T-cell (primary cell): ENCODE data around the gene ITSN1. TPM values are rescaled to one million over a fixed set of nuclear protein-coding genes. Genes with fewer than 3 reads are reported as not detected.

ENCODE experiments used
- ATAC-seq, 4 experiments: fragments of 200-7000 bp in 3 of 4; fragments of 150-1000 bp in 1 of 4; cut with Tn5 transposase; replicated peaks in 1 of 4; 1 replicate in 3 of 4; 2 replicates in 1 of 4; pipeline ENCODE4 v1.10.0; 2021; ENCODE audit warnings: moderate library complexity in 3 of 4, mild to moderate bottlenecking in 2 of 4, moderate number of reproducible peaks in 1 of 4
- CTCF ChIA-PET, 2 donors: fragments of 300-600 bp; sonication (Branson Sonifier 250); formaldehyde crosslinking; loops; one replicate each; lab custom pipeline; 2022; ENCODE audit warnings: antibody characterized with exemption in 2 of 2; lab: Charles Lee
- POLR2A ChIA-PET, 2 donors: fragments of 300-600 bp; sonication (Branson Sonifier 250); formaldehyde crosslinking; loops; one replicate each; lab custom pipeline; 2022; ENCODE audit warnings: antibody characterized with exemption in 2 of 2; lab: Charles Lee
- DNase-seq, 35 experiments: peaks; one replicate each; pipeline versions ENCODE4 v3.0.0 to v3.0.0-alpha.2; 2013 to 2023
- H3K27ac ChIP-seq: one replicate; pipeline ENCODE4 v1.5.1; 2013; ENCODE audit warnings: low read length
- H3K27me3 ChIP-seq, 2 experiments: replicated peaks in 1 of 2; 1 replicate in 1 of 2; 2 replicates in 1 of 2; pipeline versions ENCODE4 v1.6.1 to v1.7.0; 2013; ENCODE audit warnings: low read length in 1 of 2, mixed read lengths in 1 of 2; ENCODE audit not compliant: control insufficient read depth in 2 of 2, insufficient read depth in 2 of 2; ENCODE audit errors: extremely low read depth in 1 of 2
- H3K36me3 ChIP-seq, 2 donors: 1 replicate in 1 of 2; 2 replicates in 1 of 2; pipeline versions ENCODE4 v1.6.1 to v1.7.0; 2013; ENCODE audit warnings: low read length in 1 of 2; ENCODE audit not compliant: control insufficient read depth in 2 of 2, insufficient read depth in 1 of 2; ENCODE audit errors: extremely low read depth in 1 of 2
- H3K4me1 ChIP-seq, 2 experiments: 1 replicate in 1 of 2; 2 replicates in 1 of 2; pipeline versions ENCODE4 v1.6.1 to v1.7.0; 2013; ENCODE audit warnings: low read length in 2 of 2, mixed read lengths in 1 of 2; ENCODE audit not compliant: insufficient read depth in 2 of 2, control insufficient read depth in 1 of 2; ENCODE audit errors: extremely low read depth in 1 of 2
- H3K4me3 ChIP-seq, 2 donors: 1 replicate in 1 of 2; 2 replicates in 1 of 2; pipeline versions ENCODE4 v1.5.1 to v1.7.0; 2013; ENCODE audit warnings: mild to moderate bottlenecking in 2 of 2, low read length in 1 of 2, moderate library complexity in 1 of 2; ENCODE audit not compliant: control insufficient read depth in 1 of 2; ENCODE audit errors: extremely low read depth in 1 of 2
- H3K9me3 ChIP-seq: 2 replicates; pipeline ENCODE4 v1.7.0; 2013
- H3K27ac Mint-ChIP-seq, 2 donors: one replicate each; pipeline ENCODE4 v1.8.0; 2020 to 2021; ENCODE audit warnings: mild to moderate bottlenecking in 2 of 2, mixed read lengths in 2 of 2
- H3K27me3 Mint-ChIP-seq, 2 donors: one replicate each; pipeline ENCODE4 v1.8.0; 2021 to 2022; ENCODE audit warnings: mixed read lengths in 2 of 2
- H3K36me3 Mint-ChIP-seq: one replicate; pipeline ENCODE4 v1.8.0; 2021; ENCODE audit warnings: mixed read lengths
- H3K4me1 Mint-ChIP-seq, 3 donors: one replicate each; pipeline ENCODE4 v1.8.0; 2020 to 2022; ENCODE audit warnings: mixed read lengths in 3 of 3, mild to moderate bottlenecking in 1 of 3
- H3K4me3 Mint-ChIP-seq, 3 donors: one replicate each; pipeline ENCODE4 v1.8.0; 2020 to 2022; ENCODE audit warnings: mild to moderate bottlenecking in 3 of 3, mixed read lengths in 3 of 3, moderate library complexity in 3 of 3
- H3K9me3 Mint-ChIP-seq, 3 donors: one replicate each; pipeline ENCODE4 v1.8.0; 2020 to 2022; ENCODE audit warnings: mixed read lengths in 3 of 3
- WGBS: methylation state at CpG from one replicate; pipeline ENCODE4 v1.1.5; 2013; ENCODE audit warnings: missing lambda C conversion rate; ENCODE audit not compliant: insufficient coverage; 5-methylcytosine and 5-hydroxymethylcytosine counted together
- total RNA-seq, 35 experiments: library from RNA in 6 of 35; stranded (reverse) in 6 of 35; fragments of 120-200 nt in 1 of 35; gene quantifications; one replicate each; pipeline versions ENCODE4 v1.2.1 to v1.2.4 and lab custom pipeline; 2013 to 2026

ITSN1 gene
- total RNA-seq, 5 donors from 2014 or later (not counting 1 experiment from before 2014, with no cell fraction given) = 2.3 to 3.9 (median 3.0) TPM

DNA sequence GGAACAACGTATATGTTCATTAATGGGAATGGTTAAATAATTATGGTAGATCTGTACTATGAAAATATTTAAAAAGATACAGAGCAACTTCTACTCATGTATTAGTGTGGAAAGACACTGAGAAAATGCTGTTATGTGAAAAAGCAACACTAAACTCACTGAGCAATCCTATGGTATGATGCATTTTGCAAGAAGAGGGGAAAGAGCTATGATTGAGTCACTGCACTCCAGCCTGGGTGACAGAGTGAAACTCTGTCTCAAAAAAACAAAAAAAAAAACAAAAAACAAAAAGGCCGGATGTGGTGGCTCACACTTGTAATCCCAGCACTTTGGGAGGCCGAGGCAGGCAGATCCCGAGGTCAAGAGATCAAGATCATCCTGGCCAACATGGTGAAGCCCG is 228.9 kb downstream of the ITSN1 start:
- H3K4me3 ChIP-seq = no peak overlapping the region
- no peaks in the 10 kb centered on the region for H3K36me3 ChIP-seq
- peaks cover 0 to 14% of the 10 kb centered on the region in 2 experiments for H3K27me3 ChIP-seq
- no peak overlapping the region for H3K27ac Mint-ChIP-seq
- no peaks in the 10 kb centered on the region for H3K36me3 Mint-ChIP-seq
- WGBS = 73% methylated on average over 3 of the region's 5 CpGs
- POLR2A ChIA-PET = no interaction called here
- peaks cover 0 to 2% (median 1%) of the 10 kb centered on the region in 3 donors for H3K4me1 Mint-ChIP-seq
- H3K4me3 Mint-ChIP-seq = no peak overlapping the region
- H3K27ac ChIP-seq = no peak overlapping the region
- ATAC-seq = no peak
- no peak for DNase-seq
- H3K4me1 ChIP-seq = no peaks in the 10 kb centered on the region
- H3K27me3 Mint-ChIP-seq = peaks cover 0 to under 1% of the 10 kb centered on the region in 2 donors
- CTCF ChIA-PET = no interaction called here
- H3K9me3 ChIP-seq = no peaks in the 10 kb centered on the region
- H3K9me3 Mint-ChIP-seq = no peaks in the 10 kb centered on the region

DNA sequence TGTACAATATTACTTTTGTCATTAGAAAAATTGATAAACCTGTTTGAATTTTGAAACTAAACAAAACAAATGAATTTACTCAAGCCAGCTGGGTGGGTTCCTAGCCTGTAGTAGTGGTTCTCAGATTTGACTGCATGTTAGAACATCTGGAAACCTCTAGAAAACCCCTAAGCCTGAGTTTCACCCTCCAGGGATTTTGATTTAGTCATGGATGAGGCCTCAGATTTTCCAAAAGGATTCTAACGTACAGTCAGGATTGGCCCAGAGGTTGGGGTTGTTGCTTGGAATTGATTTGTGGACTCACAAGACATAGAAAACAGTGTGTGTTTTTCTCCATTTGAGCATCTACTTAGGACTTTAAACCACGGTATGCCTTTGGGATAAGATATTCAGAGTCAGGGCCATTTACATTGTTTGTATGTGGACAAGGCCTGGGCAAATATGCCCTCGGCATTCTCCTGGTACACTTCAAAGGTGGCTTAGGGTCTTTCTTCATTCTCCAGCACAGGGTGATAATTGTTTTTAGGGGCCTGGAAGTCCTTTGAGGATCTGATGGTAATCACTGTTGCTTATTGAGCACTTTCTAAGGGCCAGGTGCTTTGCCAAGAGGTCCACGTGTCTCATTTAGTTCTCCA is 230.7 kb downstream of the ITSN1 start:
- no peak for DNase-seq
- Histone ChIP-seq H3K27ac (no peak overlapping the region), H3K4me3 (no peak overlapping the region), H3K4me1 (no peaks in the 10 kb centered on the region), H3K36me3 (no peaks in the 10 kb centered on the region), H3K9me3 (no peaks in the 10 kb centered on the region), H3K27me3 (peaks cover 0 to 6% of the 10 kb centered on the region in 2 experiments)
- no peaks in the 10 kb centered on the region for H3K4me1 Mint-ChIP-seq
- CTCF ChIA-PET = no interaction called here
- peaks cover 0 to 3% of the 10 kb centered on the region in 2 donors for H3K27me3 Mint-ChIP-seq
- H3K4me3 Mint-ChIP-seq = no peak overlapping the region
- H3K9me3 Mint-ChIP-seq = no peaks in the 10 kb centered on the region
- H3K36me3 Mint-ChIP-seq = no peaks in the 10 kb centered on the region
- ATAC-seq = no peak
- H3K27ac Mint-ChIP-seq = no peak overlapping the region
- WGBS = 73% methylated on average over 2 of the region's 4 CpGs
- POLR2A ChIA-PET = no interaction called here

DNA sequence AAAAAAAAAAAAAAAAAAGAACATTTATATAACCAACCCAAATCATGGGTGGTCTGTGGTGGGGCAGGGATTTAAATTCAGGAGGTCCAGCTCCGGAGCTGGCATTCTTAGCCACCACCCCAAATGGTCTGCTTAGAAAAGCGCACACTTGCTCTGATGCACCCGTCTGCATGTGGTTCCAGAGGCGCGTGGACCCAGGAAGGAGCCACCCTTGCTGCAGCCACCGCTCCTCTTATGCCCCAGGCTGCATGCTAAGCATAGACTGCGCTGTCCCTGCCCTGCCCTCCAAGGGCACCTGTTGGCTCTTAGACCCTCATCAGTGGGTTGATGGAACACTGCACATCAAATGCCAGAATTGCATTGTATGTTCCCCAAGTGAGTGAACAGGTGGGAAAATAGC is 231.9 kb downstream of the ITSN1 start:
- no peak overlapping the region for H3K4me3 Mint-ChIP-seq
- H3K9me3 Mint-ChIP-seq = no peaks in the 10 kb centered on the region
- WGBS = 93% methylated on average over 4 of the region's 7 CpGs
- H3K36me3 ChIP-seq = no peaks in the 10 kb centered on the region
- no peaks in the 10 kb centered on the region for H3K36me3 Mint-ChIP-seq
- peaks cover 3 to 5% of the 10 kb centered on the region in 2 donors for H3K27me3 Mint-ChIP-seq
- H3K4me3 ChIP-seq = no peak overlapping the region
- no peak overlapping the region for H3K27ac Mint-ChIP-seq
- peaks cover 0 to 6% of the 10 kb centered on the region in 2 experiments for H3K27me3 ChIP-seq
- DNase-seq = no peak
- no peak overlapping the region for H3K27ac ChIP-seq
- no peak for ATAC-seq
- CTCF ChIA-PET = no interaction called here
- H3K9me3 ChIP-seq = no peaks in the 10 kb centered on the region
- H3K4me1 ChIP-seq = no peaks in the 10 kb centered on the region
- POLR2A ChIA-PET = no interaction called here
- no peaks in the 10 kb centered on the region for H3K4me1 Mint-ChIP-seq

DNA sequence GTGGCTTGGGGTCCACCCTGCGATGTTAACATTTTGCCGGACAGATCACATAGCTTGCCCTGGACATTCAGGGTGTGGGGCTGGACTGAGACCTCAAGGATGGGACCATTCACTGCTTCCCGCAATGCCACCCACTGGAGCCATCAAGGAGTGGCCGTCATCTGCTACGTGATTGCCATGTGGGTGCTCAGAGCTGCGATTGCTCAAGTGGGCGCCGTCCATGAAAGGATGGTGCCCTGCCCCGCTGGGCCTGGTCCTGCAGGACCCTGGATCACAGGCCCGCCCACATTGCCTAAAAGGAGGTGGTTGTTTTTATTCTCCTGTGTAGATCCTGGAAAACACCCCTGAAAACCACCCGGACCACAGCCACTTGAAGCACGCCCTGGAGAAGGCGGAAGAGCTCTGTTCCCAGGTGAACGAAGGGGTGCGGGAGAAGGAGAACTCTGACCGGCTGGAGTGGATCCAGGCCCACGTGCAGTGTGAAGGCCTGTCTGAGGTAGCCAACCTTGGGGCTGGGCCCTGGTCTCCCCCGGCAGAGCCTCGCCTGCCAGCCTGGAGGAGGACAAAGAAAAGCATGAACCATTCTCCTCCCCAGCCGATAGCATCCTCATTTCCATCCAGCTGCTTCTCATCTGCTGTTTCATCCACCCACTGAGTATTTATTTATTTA is 232.9 kb downstream of the ITSN1 start:
- Histone ChIP-seq H3K9me3 (no peaks in the 10 kb centered on the region), H3K36me3 (no peaks in the 10 kb centered on the region), H3K4me1 (no peaks in the 10 kb centered on the region), H3K27me3 (peaks cover 0 to 6% of the 10 kb centered on the region in 2 experiments), H3K27ac (no peak overlapping the region), H3K4me3 (no peak overlapping the region)
- H3K9me3 Mint-ChIP-seq = no peaks in the 10 kb centered on the region
- no peaks in the 10 kb centered on the region for H3K4me1 Mint-ChIP-seq
- DNase-seq = no peak
- H3K27ac Mint-ChIP-seq = no peak overlapping the region
- no peak for ATAC-seq
- H3K36me3 Mint-ChIP-seq = no peaks in the 10 kb centered on the region
- no peak overlapping the region for H3K4me3 Mint-ChIP-seq
- WGBS = 96% methylated on average over 12 of the region's 20 CpGs
- H3K27me3 Mint-ChIP-seq = peaks cover 3 to 5% of the 10 kb centered on the region in 2 donors
- CTCF ChIA-PET = no interaction called here
- POLR2A ChIA-PET = no interaction called here

DNA sequence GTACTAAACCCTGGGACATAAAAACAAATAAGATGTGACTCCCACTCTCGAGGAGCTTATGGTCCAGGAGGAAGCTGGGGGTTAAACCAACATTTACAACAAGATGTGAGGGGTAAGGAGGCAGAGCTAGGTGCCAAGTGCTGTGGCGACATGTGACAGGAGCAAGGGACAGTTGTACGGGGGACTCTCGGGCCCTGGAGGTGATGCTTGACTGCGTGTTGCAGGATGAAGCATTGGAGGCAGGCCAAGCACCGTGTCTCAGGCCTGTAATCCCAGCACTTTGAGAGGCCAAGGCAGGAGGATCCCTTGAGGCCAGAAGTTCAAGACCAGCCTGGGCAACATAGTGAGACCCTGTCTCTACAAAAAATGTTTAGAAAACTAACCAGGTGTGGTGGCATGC is 236.5 kb downstream of the ITSN1 start:
- H3K9me3 ChIP-seq = no peaks in the 10 kb centered on the region
- no peak for DNase-seq
- no peak for ATAC-seq
- Mint-ChIP-seq H3K27ac (no peak overlapping the region), H3K9me3 (no peaks in the 10 kb centered on the region), H3K27me3 (peaks cover 3 to 5% of the 10 kb centered on the region in 2 donors), H3K36me3 (no peaks in the 10 kb centered on the region), H3K4me3 (no peak overlapping the region), H3K4me1 (no peaks in the 10 kb centered on the region)
- peaks cover 0 to 19% of the 10 kb centered on the region in 2 experiments for H3K27me3 ChIP-seq
- no peaks in the 10 kb centered on the region for H3K4me1 ChIP-seq
- WGBS = 89% methylated on average over 5 of the region's 6 CpGs
- ChIA-PET CTCF (no interaction called here), POLR2A (no interaction called here)
- no peak overlapping the region for H3K27ac ChIP-seq
- H3K4me3 ChIP-seq = no peak overlapping the region
- no peaks in the 10 kb centered on the region for H3K36me3 ChIP-seq

DNA sequence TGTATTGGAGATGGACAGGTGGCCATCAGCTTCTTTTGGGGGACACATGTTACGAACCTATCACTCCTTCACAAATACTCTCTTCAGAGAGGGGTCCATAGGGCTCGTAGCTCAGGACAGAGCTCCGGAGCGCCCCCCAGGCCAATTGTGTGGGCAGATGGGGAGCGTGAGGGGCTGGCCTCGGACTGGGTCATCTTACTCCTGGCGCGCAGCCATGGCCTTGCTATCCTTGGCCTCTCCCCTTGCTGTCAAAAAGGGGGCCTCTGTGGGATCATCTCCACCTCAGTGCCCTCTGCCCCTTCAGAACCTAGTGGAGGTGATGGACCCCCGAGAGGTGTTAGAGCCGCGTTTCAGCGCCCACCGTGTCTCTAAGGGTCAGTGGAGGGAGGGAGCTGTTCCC is 238.3 kb downstream of the ITSN1 start:
- H3K27me3 Mint-ChIP-seq = peaks cover 3 to 10% of the 10 kb centered on the region in 2 donors
- no peak overlapping the region for H3K27ac Mint-ChIP-seq
- DNase-seq (no peak), ATAC-seq (no peak)
- H3K27me3 ChIP-seq = peaks cover 0 to 21% of the 10 kb centered on the region in 2 experiments
- H3K36me3 ChIP-seq = no peaks in the 10 kb centered on the region
- no peaks in the 10 kb centered on the region for H3K36me3 Mint-ChIP-seq
- no peak overlapping the region for H3K4me3 ChIP-seq
- ChIA-PET CTCF (no interaction called here), POLR2A (no interaction called here)
- no peaks in the 10 kb centered on the region for H3K9me3 ChIP-seq
- no peak overlapping the region for H3K4me3 Mint-ChIP-seq
- WGBS = 85% methylated on average over 7 of the region's 13 CpGs
- H3K4me1 Mint-ChIP-seq = no peaks in the 10 kb centered on the region
- H3K27ac ChIP-seq = no peak overlapping the region
- no peaks in the 10 kb centered on the region for H3K4me1 ChIP-seq
- no peaks in the 10 kb centered on the region for H3K9me3 Mint-ChIP-seq
